Measurements from ENCODE around the gene KAZN. TPM values are rescaled to one million over a fixed set of nuclear protein-coding genes. Genes with fewer than 3 reads are reported as not detected.
"Not testable (repeated sequence)": the region's sequence is repeated elsewhere in the genome, so short reads cannot be mapped to it uniquely, and the experiment has no call there.

The KAZN gene
- total RNA-seq, 1 donor from 2014 or later, result 0.51 TPM

DNA sequence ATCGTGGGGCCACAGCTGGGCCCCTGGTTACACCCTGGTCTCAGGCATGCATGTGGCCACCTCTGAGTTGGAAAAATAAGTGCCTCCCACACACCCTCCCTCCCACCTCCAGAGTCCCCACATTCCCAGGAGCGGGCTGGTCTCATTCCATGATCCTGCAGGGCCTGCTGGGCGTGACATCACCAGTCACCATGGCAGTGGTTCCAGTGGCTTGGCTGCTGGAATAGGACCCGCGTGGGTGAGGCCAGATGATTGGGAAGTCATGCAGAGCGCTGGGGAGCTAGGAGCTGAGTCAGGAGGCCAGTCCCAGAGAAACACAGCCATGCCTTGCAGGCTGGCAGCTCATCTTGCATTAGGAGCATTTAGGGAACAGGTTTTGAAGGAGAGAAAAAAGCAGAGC, 429.6 kb downstream of the KAZN start:
- DNase-seq (ENCODE audit: low read depth in 2 of 2), result no peak

- no peak for DNase-seq (ENCODE audit: low read depth in 2 of 2)
Observed at GRCh38 chr1:15028616-15029015, 430.1 kb downstream of the KAZN start.

DNA sequence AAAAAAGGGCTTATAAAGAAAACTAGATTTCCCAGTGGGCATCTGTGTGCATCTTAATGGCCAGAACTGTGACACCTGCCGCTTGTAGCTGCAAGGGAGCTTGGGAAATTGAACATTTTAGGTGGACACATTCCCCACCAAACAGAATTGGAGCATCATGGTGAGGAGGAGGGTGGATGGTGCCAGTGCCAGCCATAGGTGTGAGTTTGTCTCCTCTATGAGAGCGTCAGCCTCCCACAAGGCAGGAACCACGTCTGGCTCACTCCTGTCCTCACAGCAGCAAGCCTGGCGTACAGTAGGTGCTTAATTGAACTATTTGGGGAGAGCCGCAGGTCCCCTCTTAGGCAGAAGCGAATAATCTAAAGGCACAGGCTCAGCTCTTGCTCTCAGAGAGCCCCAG, 430.6 kb downstream of the KAZN start:
- DNase-seq (ENCODE audit: low read depth in 2 of 2), result no peak

GRCh38 chr1:15029786-15030185, 431.3 kb downstream of the KAZN start:
- no peak for DNase-seq (ENCODE audit: low read depth in 2 of 2)

DNA sequence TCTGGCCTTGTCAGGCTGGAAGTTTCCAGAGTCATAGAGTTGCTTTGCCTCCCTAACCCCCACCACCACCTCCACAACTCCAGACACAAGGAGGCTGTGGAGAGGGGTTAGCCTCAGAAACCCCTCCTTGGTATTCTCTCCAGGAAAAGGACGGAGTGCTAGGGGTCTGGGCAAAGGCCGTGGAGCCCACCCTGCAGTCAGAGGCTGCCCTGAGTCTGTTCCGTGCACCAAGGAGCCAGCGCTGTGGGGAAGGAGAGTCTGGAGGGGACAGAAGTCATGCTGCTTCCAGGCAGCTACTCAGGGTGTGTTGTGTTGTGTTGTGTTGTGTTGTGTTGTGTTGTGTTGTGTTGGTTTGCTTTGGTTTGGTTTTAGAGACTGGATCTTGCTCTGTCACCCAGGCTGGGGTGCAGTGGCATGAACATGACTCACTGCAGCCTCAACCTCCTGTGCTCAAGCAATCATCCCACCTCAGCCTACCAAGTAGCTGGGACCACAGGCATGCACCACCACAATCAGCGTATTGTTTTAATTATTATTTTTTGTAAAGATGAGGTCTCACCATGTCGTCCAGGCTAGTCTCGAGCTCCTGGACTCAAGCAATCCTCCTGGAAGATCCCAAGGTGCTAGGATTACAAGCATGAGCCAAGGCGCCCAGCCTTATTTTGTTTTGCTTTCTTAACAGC, 432.9 kb downstream of the KAZN start:
- no peak for DNase-seq (ENCODE audit: low read depth in 2 of 2)

- no peak for DNase-seq (ENCODE audit: low read depth in 2 of 2)
Observed at GRCh38 chr1:15033264-15033663, 434.8 kb downstream of the KAZN start.

DNA sequence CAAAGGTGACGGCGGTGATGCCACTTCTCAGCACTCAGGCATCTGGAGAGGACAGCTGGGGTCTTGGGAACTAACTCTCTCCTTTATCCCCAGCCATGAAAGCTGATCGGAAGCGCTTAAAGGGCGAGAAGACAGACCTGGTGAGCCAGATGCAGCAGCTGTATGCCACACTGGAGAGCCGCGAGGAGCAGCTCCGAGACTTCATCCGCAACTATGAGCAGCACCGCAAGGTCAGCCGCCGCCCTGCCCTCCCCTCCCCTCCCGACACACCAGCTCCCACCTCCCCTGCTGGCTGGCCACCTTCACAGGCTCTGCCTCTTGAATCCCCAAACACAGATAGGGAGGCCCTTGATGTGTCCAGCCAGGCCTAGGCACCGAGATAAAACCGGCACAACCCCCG, 436.2 kb downstream of the KAZN start:
- DNase-seq (ENCODE audit: low read depth in 2 of 2), result no peak

DNA sequence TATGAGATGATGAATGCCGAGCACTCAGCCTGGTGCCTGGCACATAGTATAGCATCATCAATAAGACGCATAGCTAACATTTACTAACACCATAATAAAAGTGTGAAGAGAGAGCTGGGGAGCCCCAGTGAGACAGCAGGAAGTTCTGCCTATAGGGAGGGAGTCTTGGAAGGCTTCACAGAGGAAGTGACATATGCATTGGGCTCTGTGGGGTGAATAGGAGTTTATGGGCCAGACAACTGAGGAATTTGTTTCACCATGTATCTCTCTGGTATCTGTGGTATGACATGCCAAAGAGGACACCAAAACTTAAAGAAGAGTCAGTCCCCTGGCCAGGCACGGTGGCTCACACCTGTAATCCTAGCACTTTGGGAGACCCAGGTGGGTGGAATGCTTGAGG, 436.8 kb downstream of the KAZN start:
- DNase-seq (ENCODE audit: low read depth in 2 of 2), result no peak

GRCh38 chr1:15036101-15036500, 437.6 kb downstream of the KAZN start:
- DNase-seq (ENCODE audit: low read depth in 2 of 2), result no peak

GRCh38 chr1:15038232-15039016, 439.9 kb downstream of the KAZN start:
- DNase-seq (ENCODE audit: low read depth in 2 of 2), result peak in 1 of 2 donors; percentile 34

- no peak for DNase-seq (ENCODE audit: low read depth in 2 of 2)
Observed at GRCh38 chr1:15039017-15039648, 440.6 kb downstream of the KAZN start.

DNA sequence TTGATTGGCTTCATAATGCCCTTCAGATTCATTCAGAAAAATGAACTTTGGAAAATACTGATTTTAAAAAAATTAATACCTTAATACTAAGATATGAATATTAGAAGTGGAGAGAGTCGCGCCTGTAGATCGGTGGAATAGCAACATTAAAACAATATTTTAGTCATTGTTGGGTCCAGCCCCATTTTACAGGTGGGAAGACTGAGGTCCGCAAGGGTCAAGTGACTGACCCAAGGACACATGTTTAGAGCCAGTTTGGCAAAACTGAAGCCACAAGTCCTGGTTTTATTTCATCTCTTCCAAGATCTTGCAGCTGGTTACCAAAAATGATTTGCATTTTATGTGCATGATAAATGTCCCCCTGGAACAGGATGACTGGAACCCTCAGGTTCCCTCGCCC, 441.4 kb downstream of the KAZN start:
- DNase-seq (ENCODE audit: low read depth in 2 of 2), result no peak

DNA sequence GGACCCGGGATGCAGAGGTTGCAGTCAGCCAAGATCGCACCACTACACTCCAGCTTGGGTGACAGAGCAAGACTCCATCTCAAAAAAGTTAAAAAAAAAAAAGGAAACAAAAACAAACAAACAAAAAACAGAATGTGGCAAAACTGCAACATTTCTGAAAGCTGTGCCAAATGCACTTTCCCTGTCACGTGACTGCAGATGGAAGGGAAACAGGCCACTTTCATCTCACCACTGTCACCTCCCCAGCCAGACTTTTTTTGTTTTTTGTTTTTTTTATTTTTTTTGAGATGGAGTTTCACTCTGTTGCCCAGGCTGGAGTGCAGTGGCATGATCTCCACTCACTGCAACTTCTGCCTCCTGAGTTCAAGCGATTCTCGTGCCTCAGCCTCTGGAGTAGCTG, 442.2 kb downstream of the KAZN start:
- not testable (repeated sequence) for DNase-seq (ENCODE audit: low read depth in 2 of 2)

- no peak for DNase-seq (ENCODE audit: low read depth in 2 of 2)
Observed at GRCh38 chr1:15042866-15043265, 444.4 kb downstream of the KAZN start.

DNA sequence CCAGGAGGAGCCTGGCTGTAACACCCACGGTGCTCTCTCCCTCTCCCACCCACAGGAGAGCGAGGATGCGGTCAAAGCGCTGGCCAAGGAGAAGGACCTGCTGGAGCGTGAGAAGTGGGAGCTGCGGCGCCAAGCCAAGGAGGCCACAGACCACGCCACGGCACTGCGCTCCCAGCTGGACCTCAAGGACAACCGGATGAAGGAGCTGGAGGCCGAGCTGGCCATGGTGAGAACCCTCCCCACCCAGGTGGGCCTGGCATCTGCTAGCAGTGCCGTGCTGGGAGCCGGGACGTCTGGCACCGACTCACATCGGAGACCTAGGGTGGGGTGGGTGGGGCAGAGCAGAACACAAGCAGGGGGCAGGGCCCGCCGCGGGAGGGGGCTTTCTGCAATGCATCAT, 445.4 kb downstream of the KAZN start:
- no peak for DNase-seq (ENCODE audit: low read depth in 2 of 2)

GRCh38 chr1:15045123-15045522, 446.6 kb downstream of the KAZN start:
- no peak for DNase-seq (ENCODE audit: low read depth in 2 of 2)

- peak; percentile 48 to 72 for DNase-seq (ENCODE audit: low read depth in 2 of 2)
Observed at GRCh38 chr1:15046487-15047165, 448.1 kb downstream of the KAZN start.

- no peak for DNase-seq (ENCODE audit: low read depth in 2 of 2)
Observed at GRCh38 chr1:15047237-15047636, 448.8 kb downstream of the KAZN start.

DNA sequence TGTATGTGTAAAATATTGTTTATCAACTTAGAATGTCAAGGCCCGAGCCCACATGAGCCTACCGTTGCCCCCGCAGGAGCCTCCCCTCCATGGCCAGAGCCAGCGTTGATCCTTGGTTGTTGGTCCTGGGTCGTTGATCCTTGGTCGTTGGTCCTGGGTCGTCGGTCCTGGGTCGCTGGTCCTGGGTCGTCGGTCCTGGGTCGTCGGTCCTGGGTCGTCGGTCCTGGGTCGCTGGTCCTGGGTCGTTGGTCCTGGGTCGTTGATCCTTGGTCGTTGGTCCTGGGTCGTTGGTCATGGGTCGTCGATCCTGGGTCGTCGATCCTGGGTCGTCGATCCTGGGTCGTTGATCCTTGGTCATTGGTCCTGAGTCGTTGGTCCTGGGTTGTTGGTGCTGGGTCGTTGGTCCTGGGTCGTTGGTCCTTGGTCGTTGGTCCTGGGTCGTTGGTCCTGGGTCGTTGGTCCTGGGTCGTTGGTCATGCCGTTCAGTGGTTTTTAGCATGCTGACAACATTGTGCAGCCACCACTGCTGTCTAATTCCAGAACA, 450.0 kb downstream of the KAZN start:
- no peak for DNase-seq (ENCODE audit: low read depth in 2 of 2)

GRCh38 chr1:15049067-15049466, 450.6 kb downstream of the KAZN start:
- DNase-seq (ENCODE audit: low read depth in 2 of 2), result no peak

GRCh38 chr1:15051882-15052528, 453.5 kb downstream of the KAZN start:
- DNase-seq (ENCODE audit: low read depth in 2 of 2), result no peak
